ENCODE measurements around the gene UNC13B. TPM values are rescaled to one million over a fixed set of nuclear protein-coding genes. Genes with fewer than 3 reads are reported as not detected.

The UNC13B gene
- total RNA-seq, 1 donor from 2014 or later = 26.5 TPM

GRCh38 chr9:35287987-35288632 is 126.3 kb downstream of the UNC13B start:
- Histone ChIP-seq H3K27me3 (no peaks in the 10 kb centered on the region), H3K4me1 (no peaks in the 10 kb centered on the region), H3K4me3 (no peak overlapping the region), H3K27ac (no peak overlapping the region), H3K9me3 (no peaks in the 10 kb centered on the region), H3K36me3 (no peaks in the 10 kb centered on the region)
- DNase-seq (ENCODE audit: low spot score in 2 of 2) = no peak
- TF ChIP-seq CTCF (IDR thresholded peaks at IDR 0.05) = no peak
- intact Hi-C loops (cut with DNase I) = no loop called here

DNA sequence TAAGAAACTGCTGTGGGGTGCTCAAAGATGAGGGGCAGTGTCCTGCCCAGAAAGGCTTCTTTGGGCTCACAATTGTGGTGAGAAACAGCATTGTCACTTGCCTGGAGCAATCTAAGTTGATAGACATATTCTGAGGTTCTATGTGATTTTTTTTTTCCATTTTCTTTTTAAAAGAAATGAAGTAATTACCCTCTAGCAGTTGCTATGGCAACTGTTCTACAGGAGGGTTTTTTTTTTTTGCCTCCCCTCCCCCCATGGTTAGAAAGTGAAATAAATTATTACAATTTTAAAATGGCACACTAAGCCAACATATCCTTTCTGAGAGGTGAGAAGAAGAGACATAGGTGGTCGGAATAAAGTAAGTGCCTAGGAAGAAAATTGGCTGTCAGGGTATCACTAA is 127.0 kb downstream of the UNC13B start:
- DNase-seq (ENCODE audit: low spot score in 2 of 2) = no peak
- H3K27me3 ChIP-seq = no peaks in the 10 kb centered on the region
- intact Hi-C loops (cut with DNase I) = no loop called here
- TF ChIP-seq CTCF (IDR thresholded peaks at IDR 0.05) = no peak
- no peaks in the 10 kb centered on the region for H3K9me3 ChIP-seq
- no peaks in the 10 kb centered on the region for H3K36me3 ChIP-seq
- no peak overlapping the region for H3K4me3 ChIP-seq
- H3K27ac ChIP-seq = no peak overlapping the region
- no peaks in the 10 kb centered on the region for H3K4me1 ChIP-seq

- DNase-seq (ENCODE audit: low spot score in 2 of 2) = no peak
- Histone ChIP-seq H3K9me3 (no peaks in the 10 kb centered on the region), H3K4me3 (no peak overlapping the region), H3K4me1 (no peaks in the 10 kb centered on the region), H3K36me3 (peaks cover 0 to 4% of the 10 kb centered on the region in 2 donors), H3K27ac (no peak overlapping the region), H3K27me3 (no peaks in the 10 kb centered on the region)
- intact Hi-C loops (cut with DNase I) = no loop called here
- no peak for TF ChIP-seq CTCF (IDR thresholded peaks at IDR 0.05)
Observed at GRCh38 chr9:35293376-35293964, 131.7 kb downstream of the UNC13B start.

DNA sequence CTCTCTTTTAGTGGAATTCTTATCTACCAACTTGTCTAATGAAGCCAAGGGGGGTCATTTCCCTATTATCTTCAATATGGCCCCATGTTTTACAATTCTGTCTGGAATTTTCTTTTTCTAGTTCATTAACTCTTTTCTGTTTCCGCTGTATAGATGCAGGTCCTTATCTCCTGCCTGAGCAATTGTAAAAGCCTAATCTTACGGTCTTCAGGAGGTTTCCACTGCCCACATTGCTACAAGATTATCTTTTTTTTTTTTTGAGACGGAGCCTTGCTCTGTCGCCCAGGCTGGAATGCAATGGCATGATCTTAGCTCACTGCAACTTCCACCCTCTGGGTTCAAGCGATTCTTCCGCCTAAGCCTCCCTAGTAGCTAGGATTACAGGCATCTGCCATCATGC is 132.3 kb downstream of the UNC13B start:
- Histone ChIP-seq H3K36me3 (peaks cover 0 to 4% of the 10 kb centered on the region in 2 donors), H3K27me3 (no peaks in the 10 kb centered on the region), H3K4me1 (no peaks in the 10 kb centered on the region), H3K27ac (no peak overlapping the region), H3K9me3 (no peaks in the 10 kb centered on the region), H3K4me3 (no peak overlapping the region)
- intact Hi-C loops (cut with DNase I) = no loop called here
- no peak for TF ChIP-seq CTCF (IDR thresholded peaks at IDR 0.05)
- DNase-seq (ENCODE audit: low spot score in 2 of 2) = no peak

GRCh38 chr9:35294556-35294955 is 132.7 kb downstream of the UNC13B start:
- Histone ChIP-seq H3K27me3 (no peaks in the 10 kb centered on the region), H3K36me3 (peaks cover 0 to 4% of the 10 kb centered on the region in 2 donors), H3K4me3 (no peak overlapping the region), H3K27ac (no peak overlapping the region), H3K9me3 (no peaks in the 10 kb centered on the region), H3K4me1 (no peaks in the 10 kb centered on the region)
- no peak for DNase-seq (ENCODE audit: low spot score in 2 of 2)
- no peak for TF ChIP-seq CTCF (IDR thresholded peaks at IDR 0.05)
- intact Hi-C loops (cut with DNase I) = no loop called here
